GM21447 (cell line): ENCODE measurements around the gene DSCAM.

ENCODE experiments used
- ATAC-seq: cut with Tn5 transposase; IDR thresholded peaks from one replicate; pipeline ENCODE4 v1.9.1; 2021; ENCODE audit not compliant: unreplicated experiment

The DSCAM gene

GRCh38 chr21:40562242-40563002 lies 284.5 kb downstream of the DSCAM start:
- no peak for ATAC-seq

GRCh38 chr21:40556442-40556968 lies 290.5 kb downstream of the DSCAM start:
- no peak for ATAC-seq

GRCh38 chr21:40555021-40555528 lies 291.9 kb downstream of the DSCAM start:
- ATAC-seq, result no peak

- ATAC-seq, result no peak
Measured at GRCh38 chr21:40553781-40554180, 293.2 kb downstream of the DSCAM start.

GRCh38 chr21:40547906-40548513 lies 298.9 kb downstream of the DSCAM start:
- no peak for ATAC-seq

- ATAC-seq, result no peak
Measured at GRCh38 chr21:40546647-40547046, 300.3 kb downstream of the DSCAM start.

- ATAC-seq, result no peak
Measured at GRCh38 chr21:40540216-40540615, 306.7 kb downstream of the DSCAM start.

GRCh38 chr21:40534886-40535285 lies 312.1 kb downstream of the DSCAM start:
- ATAC-seq, result no peak

- no peak for ATAC-seq
Measured at GRCh38 chr21:40531431-40532110, 315.4 kb downstream of the DSCAM start.

- ATAC-seq, result no peak
Measured at GRCh38 chr21:40531016-40531415, 315.9 kb downstream of the DSCAM start.

GRCh38 chr21:40517646-40518045 lies 329.3 kb downstream of the DSCAM start:
- no peak for ATAC-seq

- ATAC-seq, result no peak
Measured at GRCh38 chr21:40516335-40516734, 330.6 kb downstream of the DSCAM start.

GRCh38 chr21:40512590-40512989 lies 334.4 kb downstream of the DSCAM start:
- no peak for ATAC-seq

- ATAC-seq, result no peak
Measured at GRCh38 chr21:40507978-40508377, 339.0 kb downstream of the DSCAM start.

- no peak for ATAC-seq
Measured at GRCh38 chr21:40505681-40506080, 341.3 kb downstream of the DSCAM start.

- ATAC-seq, result no peak
Measured at GRCh38 chr21:40505244-40505643, 341.7 kb downstream of the DSCAM start.

GRCh38 chr21:40504825-40505224 lies 342.1 kb downstream of the DSCAM start:
- ATAC-seq, result no peak

- no peak for ATAC-seq
Measured at GRCh38 chr21:40496116-40496515, 350.8 kb downstream of the DSCAM start.

- ATAC-seq, result no peak
Measured at GRCh38 chr21:40490408-40490807, 356.6 kb downstream of the DSCAM start.

- no peak for ATAC-seq
Measured at GRCh38 chr21:40489001-40489400, 358.0 kb downstream of the DSCAM start.

GRCh38 chr21:40481764-40482163 lies 365.2 kb downstream of the DSCAM start:
- no peak for ATAC-seq

- ATAC-seq, result no peak
Measured at GRCh38 chr21:40474513-40474912, 372.4 kb downstream of the DSCAM start.
